AML-193 (cell line): ENCODE measurements around the gene TTBK2.
"Not testable (repeated sequence)": the region's sequence is repeated elsewhere in the genome, so short reads cannot be mapped to it uniquely, and the experiment has no call there.

Experiments
- DNase-seq, 2 experiments: peaks; one replicate each; lab custom pipeline; 2025; lab: John Stamatoyannopoulos, UW

TTBK2 gene

GRCh38 chr15:42908538-42908937 is 12.0 kb downstream of the TTBK2 start:
- DNase-seq = no peak

- no peak for DNase-seq
These were observed 16.9 kb downstream of the TTBK2 start for GRCh38 chr15:42903388-42904324.

- DNase-seq = not testable (repeated sequence)
These were observed 26.7 kb downstream of the TTBK2 start for GRCh38 chr15:42893911-42894310.

GRCh38 chr15:42891569-42891968 is 29.0 kb downstream of the TTBK2 start:
- DNase-seq = no peak

GRCh38 chr15:42890161-42890913 is 30.2 kb downstream of the TTBK2 start:
- no peak for DNase-seq

GRCh38 chr15:42887384-42887783 is 33.2 kb downstream of the TTBK2 start:
- not testable (repeated sequence) for DNase-seq

GRCh38 chr15:42880121-42880520 is 40.5 kb downstream of the TTBK2 start:
- no peak for DNase-seq

GRCh38 chr15:42879443-42879842 is 41.1 kb downstream of the TTBK2 start:
- DNase-seq = no peak

GRCh38 chr15:42876224-42876623 is 44.4 kb downstream of the TTBK2 start:
- no peak for DNase-seq

GRCh38 chr15:42868683-42869082 is 51.9 kb downstream of the TTBK2 start:
- no peak for DNase-seq

- DNase-seq = no peak
These were observed 56.9 kb downstream of the TTBK2 start for GRCh38 chr15:42863572-42864239.

GRCh38 chr15:42858999-42859789 is 61.4 kb downstream of the TTBK2 start:
- DNase-seq = no peak

GRCh38 chr15:42858540-42858939 is 62.0 kb downstream of the TTBK2 start:
- DNase-seq = no peak

- DNase-seq = no peak
These were observed 66.0 kb downstream of the TTBK2 start for GRCh38 chr15:42854576-42854975.

GRCh38 chr15:42849836-42850235 is 70.7 kb downstream of the TTBK2 start:
- no peak for DNase-seq

- no peak for DNase-seq
These were observed 71.7 kb downstream of the TTBK2 start for GRCh38 chr15:42848846-42849245.

GRCh38 chr15:42846647-42847046 is 73.9 kb downstream of the TTBK2 start:
- no peak for DNase-seq

GRCh38 chr15:42845581-42845980 is 75.0 kb downstream of the TTBK2 start:
- no peak for DNase-seq

GRCh38 chr15:42843699-42844098 is 76.9 kb downstream of the TTBK2 start:
- no peak for DNase-seq

- no peak for DNase-seq
These were observed 84.3 kb downstream of the TTBK2 start for GRCh38 chr15:42836251-42836650.

- DNase-seq = no peak
These were observed 88.0 kb downstream of the TTBK2 start for GRCh38 chr15:42832576-42832975.
